ENCODE data around the gene IQCN.
A peak's percentile ranks its signal among the peaks of the same experiment; 100 is the strongest.

The IQCN gene

DNA sequence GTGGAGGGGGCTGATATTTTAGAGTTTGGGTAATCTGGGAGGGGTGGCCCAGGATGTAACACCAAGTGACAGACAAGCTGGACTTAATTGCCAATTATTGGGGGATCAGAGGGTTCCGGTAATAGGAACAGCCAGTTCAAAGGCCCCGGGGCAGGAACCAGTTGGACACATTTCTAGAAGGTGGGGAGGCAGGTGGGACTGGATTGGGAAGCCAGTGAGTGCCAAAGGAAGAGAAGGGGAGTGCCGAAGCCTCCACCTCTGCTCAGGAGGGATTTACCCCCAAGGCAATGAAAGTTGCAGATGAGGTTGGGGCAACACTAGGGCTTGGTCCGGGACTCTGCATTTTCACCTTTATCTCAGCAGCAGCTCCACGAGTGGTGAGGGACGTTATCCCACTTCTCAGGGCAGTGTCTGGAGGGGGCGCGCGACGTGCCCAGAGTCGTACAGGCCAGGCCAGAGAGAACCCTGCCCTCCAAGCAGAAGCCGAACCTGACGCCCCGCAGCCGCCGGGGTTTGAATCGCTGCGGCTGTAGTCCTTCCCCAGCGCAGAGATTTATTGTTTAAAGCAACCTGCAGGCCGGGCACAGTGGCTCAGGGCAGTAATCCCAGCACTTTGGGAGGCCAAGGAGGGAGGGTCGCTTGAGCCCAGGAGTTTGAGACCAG is 12.9 kb upstream of the IQCN start:
- no peak for DNase-seq

DNA sequence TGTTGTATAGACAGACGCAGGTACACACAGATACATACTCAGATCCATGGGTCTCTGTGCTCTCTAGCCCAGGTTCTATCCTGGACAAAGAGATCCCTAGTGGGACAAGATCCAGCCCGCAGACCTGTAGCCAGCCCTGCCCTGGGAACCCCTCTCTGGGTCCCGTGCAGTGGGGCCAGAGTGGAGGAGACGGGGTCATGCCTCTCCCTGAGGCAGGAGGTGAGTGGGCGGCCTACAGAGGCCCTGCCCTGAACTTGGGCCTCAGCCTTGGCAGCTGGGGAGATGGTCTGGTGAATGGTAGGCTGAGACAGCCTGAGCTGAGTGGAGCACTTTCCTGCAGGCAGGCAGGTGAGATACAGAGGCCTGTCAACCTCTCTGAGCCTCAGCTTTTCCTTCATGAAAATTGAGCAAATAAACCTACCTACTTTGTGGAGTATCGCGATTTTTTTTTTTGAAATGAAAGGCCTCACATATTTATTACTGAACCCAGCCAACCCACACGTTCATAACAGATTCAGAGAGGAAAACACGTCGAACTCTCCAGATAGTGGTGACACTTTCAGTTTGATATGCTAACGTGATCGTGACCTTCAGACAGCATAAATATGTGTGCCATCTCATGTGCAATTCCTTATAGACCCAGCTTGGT is 10.6 kb upstream of the IQCN start:
- DNase-seq, result no peak

DNA sequence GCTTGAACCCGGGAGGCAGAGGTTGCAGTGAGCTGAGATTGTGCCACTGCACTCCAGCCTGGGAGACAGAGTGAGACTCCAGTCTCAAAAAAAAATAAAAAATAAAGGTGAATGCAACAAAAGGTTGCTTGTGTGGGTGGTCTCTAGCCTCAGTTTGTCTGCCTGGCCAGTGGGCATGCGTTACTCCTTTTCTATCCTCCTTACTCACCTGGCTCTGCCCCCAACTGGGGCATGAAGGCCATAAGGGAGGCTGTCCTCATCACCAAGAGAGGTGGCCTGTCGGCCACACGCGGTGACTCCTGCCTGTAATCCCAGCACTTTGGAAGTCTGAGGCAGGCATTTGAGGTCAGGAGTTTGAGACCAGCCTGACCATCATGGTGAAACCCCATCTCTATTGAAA is 9.1 kb upstream of the IQCN start:
- DNase-seq, result no peak

DNA sequence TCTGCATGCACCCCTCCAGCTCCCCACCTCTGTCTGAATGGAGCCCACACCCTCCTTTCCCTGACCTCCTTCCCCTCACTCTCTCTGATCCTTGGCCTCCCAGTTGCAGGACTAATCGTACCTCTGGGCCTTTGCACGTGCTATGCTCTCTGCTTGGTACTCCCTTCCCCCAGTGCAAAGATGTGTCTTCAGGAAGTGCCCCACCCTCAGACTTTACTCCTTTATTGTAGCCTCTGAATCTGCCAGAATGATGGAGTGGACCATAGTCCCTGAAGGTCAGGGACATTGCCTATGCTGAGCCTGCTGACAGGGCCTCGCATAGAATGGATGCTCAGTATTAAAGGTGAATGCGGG is 8.5 kb upstream of the IQCN start:
- DNase-seq, result no peak

DNA sequence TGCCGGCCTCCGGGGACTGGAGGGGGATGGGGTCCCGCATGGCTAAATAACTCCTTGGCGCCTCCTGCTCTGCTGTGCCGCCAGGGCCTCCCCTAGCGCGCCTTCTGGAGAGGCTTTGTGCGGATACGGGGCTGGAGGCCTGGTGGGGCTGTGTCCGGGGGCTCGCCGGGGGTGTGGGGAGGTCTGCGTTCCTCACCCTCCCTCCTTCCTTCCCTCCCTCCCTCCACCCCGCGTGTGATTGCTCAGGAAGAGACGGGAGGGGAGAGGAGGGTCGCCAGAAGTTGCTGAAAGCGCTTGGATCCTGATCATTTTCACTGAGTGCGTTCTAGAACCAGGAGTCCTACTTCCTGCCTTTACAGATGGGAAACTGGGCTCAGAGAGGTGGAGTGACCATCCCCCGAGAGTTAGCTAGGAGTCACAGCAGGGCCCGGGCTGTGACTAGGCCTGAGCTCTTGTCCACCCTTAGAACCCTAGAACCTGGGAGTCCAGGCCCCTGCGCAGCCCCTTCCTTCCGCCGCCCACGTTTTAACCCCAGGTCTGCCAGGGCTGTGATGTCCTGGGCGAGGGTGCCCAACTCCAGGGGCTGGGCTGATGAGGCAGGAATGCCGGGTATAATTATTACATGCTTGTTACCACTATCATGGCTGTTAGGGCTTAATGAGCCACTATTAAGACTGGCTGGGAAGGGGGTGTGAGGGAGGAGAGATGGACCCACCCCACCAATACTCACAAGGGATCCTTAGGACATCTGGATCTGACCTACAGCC is 8.0 kb upstream of the IQCN start:
- peak; percentile 56 for DNase-seq

DNA sequence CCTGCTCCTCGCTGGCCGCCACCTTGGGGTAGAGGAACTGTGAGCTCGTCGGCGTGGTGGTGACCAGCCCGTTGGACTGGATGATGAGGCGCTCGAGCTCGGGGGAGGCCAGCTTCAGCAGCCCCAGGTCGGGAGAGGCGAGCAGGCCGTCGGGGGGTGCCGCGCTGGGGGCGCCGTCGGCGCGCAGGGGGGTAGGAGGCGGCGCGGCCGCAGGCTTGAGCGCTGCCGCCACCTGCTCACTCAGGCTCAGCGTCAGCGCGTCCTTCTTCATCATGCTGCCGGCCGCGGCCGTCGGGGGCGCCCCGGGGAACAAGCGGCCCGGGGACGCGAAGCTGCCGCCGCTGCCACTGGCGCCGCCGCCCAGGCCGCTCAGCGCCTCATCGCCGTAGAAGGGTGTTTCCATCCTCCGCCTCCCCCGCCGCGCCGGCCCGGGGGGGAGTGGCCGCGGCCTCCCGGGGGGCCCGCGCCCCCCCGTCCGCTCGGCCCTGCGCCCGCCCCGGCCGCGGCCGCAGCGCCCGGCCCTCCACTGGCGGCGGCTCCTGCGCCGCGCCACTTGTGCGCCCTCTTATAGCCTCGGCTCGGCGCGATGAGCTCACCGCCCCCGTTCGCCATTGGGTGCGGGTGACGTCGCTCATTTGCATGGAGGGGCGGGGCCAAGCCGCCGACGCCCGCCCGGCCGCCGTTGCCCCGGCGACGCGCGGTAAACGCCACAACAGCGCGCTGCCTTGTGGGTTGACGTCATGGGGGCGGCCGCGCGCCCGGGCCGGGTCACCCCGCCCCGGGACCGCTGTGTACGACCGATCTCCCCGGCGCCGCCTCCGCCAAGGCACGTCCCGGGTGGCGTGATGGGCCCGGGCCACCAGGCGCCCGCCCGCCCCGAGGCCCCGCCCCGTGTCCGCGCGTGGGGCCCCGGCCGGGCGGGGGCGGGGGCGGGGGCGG is 7.1 kb upstream of the IQCN start, which contains the start of gene JUND:
Gene JUND, minus strand, starts transcription at position 541 of the 939 bp plus-strand sequence. Its CDS starts 138 bp downstream, at position 403.
- peak; percentile 56 for DNase-seq

DNA sequence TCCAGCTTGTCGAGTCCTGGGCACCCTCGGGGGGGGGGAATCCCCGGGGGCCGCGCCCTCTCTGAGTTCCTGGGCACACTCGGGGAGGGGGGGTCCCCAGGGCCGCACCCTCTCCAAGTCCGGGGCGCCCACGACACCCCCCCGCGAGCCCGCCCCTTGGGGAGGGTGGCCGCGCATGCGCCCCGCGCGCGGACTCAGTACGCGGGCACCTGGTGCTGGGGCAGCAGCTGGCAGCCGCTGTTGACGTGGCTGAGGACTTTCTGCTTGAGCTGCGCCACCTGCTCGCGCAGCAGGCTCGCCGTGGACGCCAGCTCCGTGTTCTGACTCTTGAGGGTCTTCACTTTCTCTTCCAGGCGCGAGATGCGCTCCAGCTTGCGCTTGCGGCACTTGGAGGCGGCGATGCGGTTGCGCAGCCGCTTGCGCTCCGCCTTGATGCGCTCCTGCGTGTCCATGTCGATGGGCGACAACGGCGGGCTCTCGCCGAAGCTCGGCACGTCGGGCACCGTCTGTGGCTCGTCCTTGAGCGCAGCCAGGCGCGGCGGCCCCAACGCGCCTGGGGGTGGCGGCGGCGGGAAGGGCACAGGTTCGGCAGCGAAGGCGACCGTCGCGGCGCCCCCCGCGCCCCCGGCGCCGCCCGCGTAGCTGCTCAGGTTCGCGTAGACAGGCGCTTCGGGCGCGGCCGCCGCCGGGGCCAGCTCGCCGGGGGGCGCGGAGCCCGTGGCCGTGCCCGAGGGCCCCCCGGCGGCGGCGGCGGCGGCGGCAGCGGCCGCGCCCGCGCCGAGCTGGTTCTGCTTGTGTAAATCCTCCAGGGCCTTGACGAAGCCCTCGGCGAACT is 6.2 kb upstream of the IQCN start:
- DNase-seq, result no peak

DNA sequence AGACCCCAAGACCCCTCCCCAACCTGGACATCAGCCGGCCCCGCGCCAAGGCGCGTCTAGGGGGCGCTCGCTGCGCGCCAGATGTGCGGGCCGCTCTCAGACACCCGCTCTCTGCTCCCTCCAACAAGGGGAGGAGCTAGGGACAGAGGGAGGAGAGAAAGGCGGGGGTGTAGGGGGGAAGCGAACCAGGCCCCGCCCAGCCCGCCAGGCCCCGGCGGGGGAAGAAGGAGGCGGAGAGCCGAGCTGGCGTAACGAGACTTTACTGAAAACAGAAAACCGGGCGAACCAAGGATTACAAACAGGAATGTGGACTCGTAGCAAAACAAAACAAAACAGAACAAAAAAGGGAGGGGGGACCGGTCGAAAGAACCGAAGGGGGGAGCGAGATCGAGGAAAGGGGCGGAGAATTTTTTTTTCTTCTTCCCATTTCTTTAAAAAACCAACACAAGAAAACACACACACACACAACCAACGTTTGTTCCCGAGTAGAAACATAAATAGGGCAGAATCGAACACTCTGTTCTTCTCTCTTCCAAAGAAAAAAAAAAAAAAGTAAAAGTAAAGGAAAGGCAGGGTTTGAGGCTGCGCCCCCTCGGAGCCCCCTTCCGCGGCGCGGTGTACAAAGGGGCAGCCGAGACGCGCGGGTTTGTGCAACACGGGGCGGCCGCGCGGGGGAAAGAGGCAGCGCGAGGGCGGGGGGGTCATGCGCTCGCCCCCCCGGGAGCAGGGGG is 5.4 kb upstream of the IQCN start:
- DNase-seq, result peak; percentile 36

DNA sequence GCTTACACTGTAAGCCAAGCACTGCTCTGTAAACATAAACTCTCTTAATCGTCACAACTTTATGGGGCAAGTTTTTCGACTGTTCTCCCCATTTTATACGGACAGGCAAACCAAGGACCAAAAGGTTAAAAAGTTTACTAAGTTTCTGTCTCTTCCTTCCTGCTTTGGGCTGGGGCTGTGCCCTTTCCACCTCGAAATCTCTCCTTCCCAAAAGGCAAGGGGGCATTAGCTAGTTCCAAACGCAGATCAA is 4.9 kb upstream of the IQCN start:
- no peak for DNase-seq

DNA sequence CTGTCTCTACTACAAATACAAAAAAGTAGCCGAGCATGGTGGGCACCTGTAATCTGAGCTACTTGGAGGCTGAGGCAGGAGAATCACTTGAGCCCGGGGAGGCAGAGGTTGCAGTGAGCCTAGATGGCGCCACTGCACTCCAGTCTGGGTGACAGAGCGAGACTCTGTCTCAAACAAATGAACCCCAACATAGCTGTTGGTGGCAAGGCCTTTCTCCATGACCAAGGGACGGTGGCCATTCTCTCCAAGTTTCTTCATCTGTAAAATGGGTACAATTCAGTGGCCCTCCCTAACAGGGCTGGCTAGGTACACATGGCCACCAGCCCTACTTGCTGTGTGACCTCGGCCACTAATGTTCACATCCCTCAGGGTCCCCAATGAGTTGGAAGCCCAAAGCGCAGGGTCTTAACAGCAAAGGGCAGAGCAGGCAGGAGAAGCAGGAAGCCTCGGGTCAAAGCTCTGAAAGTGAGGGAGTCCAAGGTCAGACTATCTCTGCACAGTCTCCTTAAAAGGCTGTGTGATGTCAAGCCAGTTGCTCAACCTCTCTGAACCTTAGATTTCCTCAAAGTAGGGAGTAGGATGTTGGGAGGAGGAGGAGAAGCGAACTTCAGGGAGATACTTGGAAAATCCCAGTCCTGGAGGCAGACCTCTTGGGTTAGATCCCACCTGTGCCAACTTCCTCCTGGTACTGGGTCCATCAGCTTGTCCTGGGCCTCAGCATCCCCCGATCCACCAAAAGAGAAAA is 4.4 kb upstream of the IQCN start:
- no peak for DNase-seq

DNA sequence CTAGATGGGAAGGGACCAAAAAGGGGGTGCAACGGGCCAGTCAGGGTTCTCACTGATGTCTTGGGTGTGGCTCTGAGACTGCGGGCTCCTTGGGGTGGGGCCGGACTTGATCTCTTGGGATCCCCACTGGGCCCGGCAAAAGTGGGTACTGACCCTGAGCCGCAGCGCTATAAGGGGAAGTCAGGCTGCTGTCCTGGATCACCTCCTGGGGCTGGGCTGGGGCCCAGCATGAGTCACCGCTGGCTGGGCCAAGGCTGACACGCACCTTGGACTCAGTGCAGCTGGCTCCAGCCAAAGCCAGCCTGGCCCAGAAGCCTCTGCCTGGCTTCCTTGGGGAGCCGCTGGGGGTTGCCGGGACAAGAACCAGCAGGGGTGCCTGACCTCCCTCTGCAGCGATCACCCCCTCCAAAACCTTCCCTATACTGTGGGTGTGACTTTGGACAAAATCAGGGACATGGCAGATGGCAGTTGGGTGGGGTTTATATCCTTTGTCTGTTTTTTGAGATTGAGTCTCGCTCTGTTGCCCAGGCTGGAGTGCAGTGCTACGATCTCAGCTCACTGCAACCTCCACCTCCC is 617 bp upstream of the IQCN start:
- DNase-seq, result no peak

DNA sequence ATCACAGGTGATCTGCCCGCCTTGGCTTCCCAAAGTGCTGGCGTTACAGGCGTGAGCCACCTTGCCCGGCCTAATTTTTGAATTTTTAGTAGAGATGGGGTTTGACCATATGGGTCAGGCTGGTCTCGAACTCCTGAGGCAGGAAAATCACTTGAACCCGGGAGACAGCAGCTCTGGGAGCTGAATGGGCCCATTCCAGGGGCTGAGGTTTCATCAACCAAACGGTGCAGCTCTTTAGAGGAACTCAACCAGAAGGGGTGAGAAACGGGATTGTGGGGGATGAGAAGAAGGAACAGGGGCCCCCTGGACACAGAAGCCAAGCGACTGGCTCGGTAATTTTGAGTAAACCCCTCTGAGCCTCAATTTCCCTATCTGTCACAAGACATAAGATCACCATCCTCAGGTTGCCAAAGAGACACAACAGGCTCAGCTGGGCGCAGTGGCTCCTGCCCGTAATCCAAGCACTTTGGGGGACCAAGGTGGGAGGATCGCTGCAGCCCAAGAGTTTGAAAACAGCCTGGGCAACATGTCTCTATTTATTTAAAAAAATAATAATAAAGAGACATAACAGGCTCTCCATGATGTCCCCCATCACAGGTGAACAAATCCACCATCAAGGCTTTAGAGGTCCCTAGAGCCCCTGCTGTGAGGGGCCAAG is 562 bp downstream of the IQCN start:
- no peak for DNase-seq

DNA sequence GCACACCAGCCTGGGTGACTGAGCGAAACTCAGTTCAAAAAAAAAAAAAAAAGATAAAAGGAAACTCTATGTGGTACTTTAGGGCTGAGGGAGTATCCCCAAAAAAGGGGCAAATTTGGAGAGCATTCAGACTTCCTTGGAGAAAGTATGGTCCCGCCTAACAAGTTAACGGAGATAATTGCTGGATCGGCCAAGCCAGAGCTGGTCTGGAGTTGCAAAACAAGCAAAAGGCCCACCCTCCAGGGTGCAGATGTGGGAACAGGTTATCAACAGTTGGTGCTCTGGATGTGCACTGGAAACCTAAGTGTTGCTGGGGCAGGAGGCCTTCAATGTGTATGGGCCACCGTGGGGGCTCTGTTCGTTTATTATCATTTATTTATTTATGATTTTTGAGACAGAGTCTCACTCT is 2.8 kb downstream of the IQCN start:
- DNase-seq, result no peak

DNA sequence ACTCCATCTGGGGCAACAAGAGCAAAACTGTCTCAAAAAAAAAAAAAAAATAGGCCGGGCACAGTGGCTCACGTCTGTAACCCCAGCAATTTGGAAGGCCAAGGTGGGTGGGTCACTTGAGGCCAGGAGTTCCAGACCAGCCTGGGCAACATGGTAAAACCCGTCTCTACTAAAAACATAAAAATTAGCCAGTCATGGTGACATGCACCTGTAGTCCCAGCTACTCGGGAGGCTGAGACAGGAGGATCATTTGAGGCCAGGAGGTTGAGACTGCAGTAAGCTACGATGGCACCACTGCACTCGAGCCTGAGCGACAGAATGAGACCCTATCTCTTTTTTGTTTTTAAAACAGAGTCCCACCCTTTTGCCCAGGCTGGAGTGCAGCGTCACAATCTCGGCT is 3.9 kb downstream of the IQCN start:
- DNase-seq, result no peak

DNA sequence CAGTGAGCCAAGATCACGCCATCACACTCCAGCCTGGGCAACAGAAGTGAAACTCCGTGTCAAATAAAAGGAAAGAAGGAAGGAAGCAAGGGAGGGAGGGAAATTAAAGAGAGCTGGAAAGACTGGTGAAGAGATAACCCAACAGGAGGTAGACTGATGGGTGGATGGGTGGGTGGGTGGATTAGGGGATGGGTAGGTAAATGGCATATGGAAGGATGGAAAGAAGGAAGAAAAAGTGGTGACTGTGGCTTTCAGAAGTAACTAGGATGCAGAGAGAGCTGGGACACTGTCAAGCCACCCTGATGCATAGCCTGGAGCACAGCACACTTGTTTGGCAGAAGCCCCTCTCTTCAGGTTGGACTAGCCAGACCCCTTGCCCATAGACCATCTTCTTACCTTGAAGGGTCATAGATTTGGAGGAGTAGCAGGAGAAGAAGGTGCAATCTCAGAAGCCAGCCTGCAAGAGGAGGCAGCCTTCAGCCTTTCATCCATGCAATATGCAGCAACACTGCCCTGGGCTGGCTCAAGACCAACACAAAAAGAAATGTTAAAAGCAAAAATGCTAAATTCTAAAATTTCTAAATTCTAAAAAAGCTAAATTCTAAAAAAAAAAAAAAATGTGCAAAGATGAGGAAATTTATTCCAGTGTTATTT is 5.1 kb downstream of the IQCN start:
- DNase-seq, result no peak

DNA sequence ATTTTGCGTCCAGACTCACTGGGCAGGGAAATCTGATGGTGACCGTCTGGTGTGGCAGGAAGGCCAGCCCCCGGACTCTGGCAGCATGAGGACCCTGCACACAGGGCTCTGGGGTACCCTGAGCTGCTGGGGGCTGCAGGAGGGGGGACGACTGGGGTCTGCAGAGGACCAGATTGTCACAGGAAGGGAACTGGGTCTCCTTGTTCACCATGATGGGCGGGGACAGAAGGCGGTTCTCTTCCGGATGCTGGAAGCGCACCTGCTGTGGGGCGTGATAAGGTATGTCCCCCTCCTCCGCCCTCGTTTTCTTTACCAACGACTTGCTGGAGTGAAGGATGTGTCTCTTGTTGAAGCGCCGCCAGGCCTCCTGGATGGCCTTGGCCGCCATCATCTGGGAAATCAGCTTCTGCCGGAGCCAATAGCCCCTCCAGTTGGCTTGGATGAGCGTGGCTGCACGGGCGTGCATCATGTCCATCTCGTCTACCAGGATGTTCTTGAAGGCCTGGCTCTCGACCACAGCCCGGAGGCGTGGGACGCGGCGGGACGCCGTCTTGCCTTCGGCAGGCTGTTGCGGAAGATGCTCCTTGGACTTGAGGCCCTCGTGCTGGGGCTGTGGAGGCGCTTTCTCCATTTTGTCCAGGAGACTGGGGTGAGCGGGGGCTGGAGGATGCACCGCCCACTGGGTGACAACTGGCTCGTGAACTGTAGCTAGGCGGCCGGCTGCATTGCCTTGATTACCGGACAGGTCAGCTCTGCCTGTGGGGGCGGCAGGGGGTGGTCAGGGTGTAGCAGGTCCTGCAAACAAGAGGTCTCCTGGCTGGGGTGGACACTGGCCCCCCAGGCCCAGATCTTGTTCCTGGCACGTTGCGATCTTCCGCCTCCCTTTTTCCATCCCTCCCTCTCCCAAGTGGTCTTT is 7.2 kb downstream of the IQCN start:
- no peak for DNase-seq

DNA sequence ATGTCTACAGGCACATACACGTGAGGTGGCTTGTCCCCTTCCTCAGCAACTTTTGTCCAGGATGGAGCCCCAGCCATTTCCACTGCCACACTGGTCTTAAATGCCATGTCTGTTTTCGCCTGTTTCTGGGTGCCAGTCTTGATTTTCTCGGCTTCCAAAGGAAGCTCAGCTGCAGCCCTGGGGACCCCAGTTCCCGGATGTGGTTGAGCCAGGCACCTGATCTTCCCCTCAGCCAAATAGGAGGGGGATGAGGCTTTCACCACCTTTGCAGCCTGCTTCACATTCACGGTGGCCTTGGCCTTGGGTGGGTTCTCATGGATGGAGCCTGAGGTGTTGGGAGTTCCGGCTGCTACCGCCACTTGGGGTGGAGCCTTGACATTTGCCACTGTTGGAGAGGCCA is 8.7 kb downstream of the IQCN start:
- DNase-seq, result no peak

DNA sequence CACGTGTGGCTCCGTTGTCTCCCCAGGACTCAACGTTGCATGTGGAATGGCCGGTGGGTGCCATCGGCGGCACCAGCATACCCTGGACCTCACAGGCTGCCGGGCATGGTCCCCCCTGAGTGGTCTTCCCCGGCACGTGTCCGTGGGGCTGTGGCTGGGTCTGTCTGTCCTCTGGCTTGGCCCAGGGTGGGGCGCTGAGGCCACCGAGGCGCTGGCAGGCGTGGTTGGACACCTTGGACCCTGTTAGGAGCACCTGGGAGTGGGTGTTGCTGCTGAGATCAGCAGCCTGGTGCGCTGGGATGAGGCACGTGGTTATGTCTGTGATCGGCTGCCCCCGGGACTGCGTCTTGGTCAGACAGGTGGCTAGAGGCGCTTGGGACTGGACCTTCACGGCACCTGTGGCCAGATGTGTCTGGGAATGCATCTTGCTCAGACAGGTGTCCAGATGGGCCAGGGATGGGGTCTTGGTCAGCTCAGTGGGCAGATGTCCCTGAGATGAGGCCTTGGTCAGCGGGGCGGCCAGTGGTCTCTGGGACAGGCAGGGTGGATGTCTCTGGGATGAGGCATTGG is 9.2 kb downstream of the IQCN start:
- no peak for DNase-seq
